Islet of Langerhans (tissue), 1 donor: ENCODE results near the gene CNNM1.

ENCODE experiments used
- FAIRE-seq: peaks from one replicate; lab custom pipeline; 2011; peaks lifted over from hg19 to GRCh38; lab: Jason Lieb, UNC

The CNNM1 gene

DNA sequence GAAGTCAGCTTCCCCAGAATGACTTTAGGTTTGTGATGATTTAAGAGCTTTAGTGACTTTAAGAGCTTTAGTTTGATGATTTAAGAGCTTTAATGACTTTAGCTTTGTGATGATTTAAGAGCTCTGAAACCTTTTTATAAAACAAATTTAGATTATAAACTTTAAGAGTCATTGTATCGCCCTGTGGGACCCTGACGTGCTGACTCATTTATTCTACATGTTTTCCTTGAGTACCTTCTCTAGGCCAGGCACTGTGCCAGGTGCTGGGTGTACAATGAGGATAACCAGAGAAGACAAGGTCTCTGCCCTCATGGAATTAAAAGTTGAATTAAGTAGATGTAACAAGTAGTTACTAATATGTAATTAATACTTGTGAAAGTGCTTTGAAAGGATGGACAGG lies 45.4 kb downstream of the CNNM1 start:
- FAIRE-seq, result no peak

DNA sequence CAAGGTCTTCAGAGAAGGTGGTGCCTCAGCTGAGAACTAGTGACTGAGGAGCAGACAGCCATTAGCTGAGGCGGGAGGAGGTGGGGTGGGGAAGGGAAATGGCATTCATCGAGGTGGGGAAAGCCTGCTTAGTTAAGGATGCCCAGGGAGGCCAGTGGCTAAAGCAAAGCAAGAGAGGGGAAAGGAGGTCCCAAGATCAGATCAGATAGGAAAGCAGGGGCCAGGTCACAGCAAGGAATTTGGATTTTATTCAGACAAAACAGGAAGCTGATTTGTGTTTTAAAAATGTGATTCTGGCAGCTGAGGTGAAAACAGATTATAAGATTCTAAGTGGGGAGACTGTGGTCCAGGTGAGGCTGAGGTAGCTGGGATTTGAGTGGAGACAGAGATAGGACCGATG lies 45.8 kb downstream of the CNNM1 start:
- no peak for FAIRE-seq

DNA sequence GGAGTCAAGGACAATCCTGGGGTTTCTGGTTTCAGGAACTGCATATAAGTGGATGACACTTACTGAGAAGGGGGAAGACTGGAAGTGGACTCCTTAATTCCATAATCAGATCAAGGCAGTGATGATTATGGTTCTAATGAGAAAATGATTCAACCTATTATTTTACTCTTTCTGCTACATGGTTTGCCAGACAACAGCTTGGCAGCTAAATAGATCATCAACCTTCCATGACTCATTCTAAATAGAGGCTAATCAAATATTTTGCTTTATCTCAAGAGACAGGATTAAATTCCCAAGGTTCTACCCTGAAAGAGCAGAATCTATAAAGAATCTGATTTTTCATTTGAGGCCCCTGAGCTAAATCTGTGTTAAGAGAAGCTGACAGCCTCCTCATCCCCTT lies 46.3 kb downstream of the CNNM1 start:
- peak; percentile 82 for FAIRE-seq

DNA sequence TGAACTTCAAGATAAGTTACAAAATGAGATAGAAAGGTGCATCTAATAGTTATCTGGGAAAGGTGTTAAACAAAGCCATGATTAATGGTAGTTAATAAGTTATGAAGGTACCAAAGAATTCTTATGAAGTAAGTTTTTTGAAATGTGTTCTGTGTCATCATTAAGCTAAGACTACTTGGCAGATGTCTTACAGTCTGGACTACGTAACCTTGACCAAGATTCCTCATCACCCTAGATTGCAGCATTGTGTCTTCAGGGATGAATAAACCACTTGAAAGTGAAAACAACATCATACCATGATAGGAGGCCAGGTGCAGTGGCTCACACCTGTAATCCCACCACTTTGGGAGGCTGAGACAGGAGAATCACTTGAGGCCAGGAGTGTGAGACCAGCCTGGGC lies 53.0 kb downstream of the CNNM1 start:
- FAIRE-seq, result no peak

DNA sequence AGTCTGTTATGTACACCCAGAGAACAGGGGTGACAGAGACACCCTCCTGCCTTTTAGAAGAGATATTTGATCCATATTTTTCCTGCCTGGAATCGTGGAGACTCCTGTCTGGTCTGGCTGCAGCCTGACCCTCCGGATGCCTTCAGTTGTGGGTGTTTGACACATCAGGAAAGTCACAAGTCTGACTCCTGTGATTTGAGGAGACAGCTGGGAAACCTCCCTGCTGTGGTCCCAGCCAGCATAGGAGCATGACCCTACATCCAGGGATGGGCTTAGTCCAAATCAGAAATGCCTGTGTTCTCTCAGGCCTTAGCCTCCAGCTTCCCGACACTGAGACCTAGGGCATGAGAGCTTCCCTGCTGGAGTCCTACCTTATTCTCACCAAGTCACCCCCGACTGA lies 57.9 kb downstream of the CNNM1 start:
- FAIRE-seq, result no peak

- no peak for FAIRE-seq
Observed at GRCh38 chr10:99387541-99387940, 58.4 kb downstream of the CNNM1 start.

- FAIRE-seq, result no peak
Observed at GRCh38 chr10:99389729-99390480, 60.7 kb downstream of the CNNM1 start.

- no peak for FAIRE-seq
Observed at GRCh38 chr10:99391346-99391745, 62.2 kb downstream of the CNNM1 start.

GRCh38 chr10:99393036-99393435 lies 63.9 kb downstream of the CNNM1 start:
- FAIRE-seq, result no peak

DNA sequence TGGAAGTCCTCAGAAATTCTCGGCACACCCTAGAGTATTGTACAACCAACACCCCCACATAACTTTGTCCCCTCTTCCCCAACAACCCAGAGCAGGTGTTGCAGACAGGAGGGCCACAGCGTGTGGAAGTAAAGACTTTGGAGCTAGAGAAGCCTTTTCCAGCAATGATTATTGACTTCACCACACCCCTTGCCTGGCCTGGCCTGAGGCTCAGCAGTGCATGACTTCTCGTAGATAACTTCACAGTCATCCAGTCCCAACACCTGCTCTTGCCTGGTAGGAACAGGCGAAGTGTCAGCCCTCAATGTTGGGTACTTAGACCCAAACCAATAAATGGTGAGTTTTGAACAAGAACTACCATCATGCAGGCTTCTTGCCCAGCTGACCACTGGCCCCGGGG lies 64.5 kb downstream of the CNNM1 start:
- no peak for FAIRE-seq

- FAIRE-seq, result no peak
Observed at GRCh38 chr10:99394256-99394655, 65.1 kb downstream of the CNNM1 start.

GRCh38 chr10:99394761-99395386 lies 65.7 kb downstream of the CNNM1 start:
- no peak for FAIRE-seq

DNA sequence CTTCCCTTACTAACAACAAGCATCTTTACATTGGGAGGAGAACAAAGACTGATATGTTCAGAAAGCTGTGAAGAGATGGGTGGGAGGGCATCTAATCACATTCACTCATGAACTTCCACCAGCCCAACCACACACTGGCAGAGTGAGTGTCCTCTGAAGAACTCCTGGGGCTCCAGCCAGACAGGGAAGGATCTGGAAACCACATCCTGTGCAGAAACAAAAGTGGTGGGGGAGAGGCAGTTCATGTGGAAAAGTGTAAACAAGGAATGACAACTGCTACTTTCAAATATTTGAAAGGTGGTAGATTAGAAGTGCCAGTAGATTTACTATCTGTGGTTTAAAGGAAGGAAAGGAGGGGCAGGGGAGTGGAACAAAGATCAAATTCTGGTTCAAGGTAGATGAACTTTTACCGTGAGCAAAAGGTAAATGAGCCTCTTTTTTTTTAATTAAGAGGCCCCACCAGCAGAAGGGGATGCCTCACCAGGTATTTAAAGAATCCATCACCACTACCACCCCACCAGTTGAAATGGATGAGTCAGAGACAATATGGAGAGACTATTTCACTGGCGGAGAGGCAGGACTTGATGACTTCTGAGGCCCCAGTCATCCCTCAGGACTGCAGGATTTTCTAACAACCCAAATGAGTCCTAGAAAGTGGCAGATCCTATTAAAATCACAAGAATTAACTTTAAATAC lies 66.7 kb downstream of the CNNM1 start:
- no peak for FAIRE-seq

- no peak for FAIRE-seq
Observed at GRCh38 chr10:99396471-99396870, 67.3 kb downstream of the CNNM1 start.

DNA sequence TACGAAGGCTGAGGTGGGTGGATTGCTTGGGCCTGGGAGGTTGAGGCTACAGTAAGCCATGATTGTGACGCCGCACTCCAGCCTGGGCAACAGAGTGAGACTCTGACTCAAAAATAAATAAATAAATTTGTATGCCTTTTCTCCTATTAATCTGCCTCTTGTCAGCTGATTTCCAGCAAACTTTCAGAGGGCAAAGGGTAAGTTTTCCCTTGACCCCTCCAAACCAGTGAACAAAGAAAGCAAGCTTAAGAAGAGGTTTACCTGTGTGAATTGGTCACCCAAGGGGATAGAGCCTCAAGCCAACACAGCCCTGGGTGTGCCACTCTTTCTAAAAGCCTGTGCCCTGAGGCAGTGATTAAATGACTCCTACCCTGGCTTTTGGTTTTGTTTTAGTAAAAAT lies 70.5 kb downstream of the CNNM1 start:
- no peak for FAIRE-seq

DNA sequence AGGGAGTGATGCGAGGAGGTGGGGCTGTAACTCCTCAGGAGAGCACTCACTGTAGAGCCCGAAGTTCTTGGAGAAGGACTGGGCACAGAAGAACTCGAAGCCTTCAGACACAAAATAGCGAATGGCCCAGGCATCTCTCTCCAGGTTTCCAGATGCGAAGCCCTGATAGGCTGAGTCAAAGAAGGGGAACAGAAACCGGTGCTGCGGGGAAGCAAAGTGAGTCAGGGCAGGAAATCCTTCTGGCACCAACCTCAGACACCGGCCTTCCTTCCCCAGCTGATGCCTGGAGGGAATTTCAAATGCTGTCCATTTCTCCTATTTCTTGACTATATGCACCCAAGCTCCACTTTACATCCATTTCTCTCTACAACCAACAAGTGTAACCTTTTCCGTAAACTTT lies 74.5 kb downstream of the CNNM1 start:
- no peak for FAIRE-seq

DNA sequence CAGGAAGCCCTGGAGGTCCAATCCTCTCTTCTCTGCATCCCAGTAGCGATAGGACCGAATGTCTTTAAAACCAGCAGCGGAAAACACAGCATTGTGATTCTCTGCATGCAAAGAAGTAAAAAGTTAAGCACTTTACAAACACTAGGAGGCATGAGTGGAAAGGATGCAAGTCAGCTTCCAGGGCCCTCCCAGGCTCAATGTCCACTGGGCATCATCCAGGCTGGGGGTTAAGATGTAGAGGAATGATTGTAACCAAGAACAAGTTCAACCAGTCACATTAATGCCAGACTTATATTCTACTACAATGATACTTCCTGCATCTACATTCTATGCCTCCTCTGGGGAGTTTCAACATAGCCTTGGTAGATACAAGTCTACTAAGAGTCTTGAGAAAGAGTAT lies 77.0 kb downstream of the CNNM1 start:
- no peak for FAIRE-seq

DNA sequence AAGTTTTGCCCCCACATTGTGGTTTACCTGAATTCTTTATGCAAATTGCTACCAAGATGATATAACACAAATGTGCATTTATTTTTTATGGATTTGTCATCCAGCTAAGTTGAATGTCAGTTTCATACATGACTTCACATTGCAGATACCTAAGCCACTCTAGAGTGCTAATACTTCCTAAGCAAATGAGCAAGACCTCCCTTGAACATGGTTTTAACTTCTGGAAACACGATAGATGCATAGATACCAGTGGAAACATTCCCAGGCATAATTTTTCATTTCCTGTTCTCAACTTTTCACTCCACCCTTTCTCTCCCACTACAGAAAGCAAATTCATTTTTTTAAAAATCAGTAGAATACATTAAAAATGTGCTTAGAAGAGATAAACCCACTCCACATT lies 81.0 kb downstream of the CNNM1 start:
- no peak for FAIRE-seq

- FAIRE-seq, result no peak
Observed at GRCh38 chr10:99410876-99411275, 81.7 kb downstream of the CNNM1 start.

GRCh38 chr10:99411546-99411945 lies 82.4 kb downstream of the CNNM1 start:
- no peak for FAIRE-seq

- no peak for FAIRE-seq
Observed at GRCh38 chr10:99412099-99412498, 82.9 kb downstream of the CNNM1 start.

DNA sequence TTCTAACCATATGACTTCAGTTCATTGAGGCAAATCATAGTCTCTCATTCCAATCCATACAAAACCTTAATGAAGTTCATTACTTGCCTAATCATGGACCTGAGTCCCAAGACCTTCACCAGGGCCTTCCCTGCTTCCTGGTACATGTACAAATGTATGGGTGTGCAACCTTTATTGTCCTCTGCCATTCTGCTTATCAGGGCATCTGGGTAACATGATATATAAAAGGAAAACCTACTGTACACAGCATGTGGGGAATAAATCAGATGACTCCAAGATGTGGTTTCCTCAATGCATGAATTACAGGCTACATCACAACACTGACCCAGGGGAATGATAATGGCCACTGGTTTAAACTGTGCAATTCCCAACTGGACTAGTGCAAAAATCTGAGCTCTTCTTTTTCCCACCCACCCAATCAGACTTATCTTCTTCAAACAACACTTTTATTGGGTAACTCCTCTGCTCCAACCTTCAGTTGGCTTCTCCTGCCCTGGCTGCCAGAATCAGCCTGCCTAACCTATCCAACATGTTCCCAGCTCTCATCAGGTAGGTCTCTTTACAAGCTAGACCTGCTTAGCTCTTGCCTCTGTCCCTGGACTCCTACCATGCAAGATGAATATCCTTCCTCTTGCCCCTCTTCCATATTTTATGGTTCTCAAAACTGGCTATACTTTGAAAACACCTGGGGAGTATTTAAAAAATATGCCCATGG lies 89.9 kb downstream of the CNNM1 start:
- no peak for FAIRE-seq

- FAIRE-seq, result no peak
Observed at GRCh38 chr10:99419688-99420087, 90.5 kb downstream of the CNNM1 start.
